IPS-NIHi11 (cell line): ENCODE data around the gene FAAH.
A peak's percentile ranks its signal among the peaks of the same experiment; 100 is the strongest.
"Not testable (repeated sequence)": the region's sequence is repeated elsewhere in the genome, so short reads cannot be mapped to it uniquely, and the experiment has no call there.

ENCODE experiments used
- DNase-seq: peaks from one replicate; pipeline ENCODE4 v3.0.0; 2012; ENCODE audit warnings: mixed read lengths, low spot score

FAAH gene

DNA sequence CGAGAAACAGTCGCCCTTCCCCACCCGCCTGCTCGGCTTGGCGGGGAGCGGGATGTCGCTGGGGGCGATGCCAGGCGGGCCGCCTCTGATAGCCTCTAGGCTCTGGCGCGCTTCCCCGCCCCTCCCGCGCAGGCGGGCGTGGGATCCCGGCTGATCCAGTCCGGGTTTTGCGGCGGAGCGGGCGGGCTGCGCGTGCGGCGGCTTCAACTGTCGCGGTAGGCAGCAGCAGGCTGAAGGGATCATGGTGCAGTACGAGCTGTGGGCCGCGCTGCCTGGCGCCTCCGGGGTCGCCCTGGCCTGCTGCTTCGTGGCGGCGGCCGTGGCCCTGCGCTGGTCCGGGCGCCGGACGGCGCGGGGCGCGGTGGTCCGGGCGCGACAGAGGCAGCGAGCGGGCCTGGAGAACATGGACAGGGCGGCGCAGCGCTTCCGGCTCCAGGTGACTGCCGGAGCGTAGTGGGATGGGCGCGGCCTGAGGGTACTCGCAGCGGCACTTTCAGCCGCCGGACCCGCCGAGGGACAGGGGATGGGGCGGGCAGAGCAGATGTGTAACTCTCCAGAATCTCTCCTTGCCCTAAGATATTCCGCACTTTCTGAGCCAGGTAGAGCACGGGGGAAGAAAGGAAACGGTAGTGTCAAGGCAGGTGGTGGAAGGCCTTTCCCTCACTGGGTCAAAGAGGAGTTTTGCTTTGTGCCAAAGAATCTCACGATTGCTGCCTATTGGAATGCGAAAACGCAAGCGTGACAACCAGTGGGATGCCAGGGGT, at the start of gene FAAH:
TSS of gene FAAH (plus strand) at position 210 of the 764 bp plus-strand sequence. CDS start at position 242, 32 bp downstream.
- DNase-seq: peak; percentile 91

GRCh38 chr1:46344481-46344880, 49.6 kb upstream of the FAAH start:
- no peak for DNase-seq

DNA sequence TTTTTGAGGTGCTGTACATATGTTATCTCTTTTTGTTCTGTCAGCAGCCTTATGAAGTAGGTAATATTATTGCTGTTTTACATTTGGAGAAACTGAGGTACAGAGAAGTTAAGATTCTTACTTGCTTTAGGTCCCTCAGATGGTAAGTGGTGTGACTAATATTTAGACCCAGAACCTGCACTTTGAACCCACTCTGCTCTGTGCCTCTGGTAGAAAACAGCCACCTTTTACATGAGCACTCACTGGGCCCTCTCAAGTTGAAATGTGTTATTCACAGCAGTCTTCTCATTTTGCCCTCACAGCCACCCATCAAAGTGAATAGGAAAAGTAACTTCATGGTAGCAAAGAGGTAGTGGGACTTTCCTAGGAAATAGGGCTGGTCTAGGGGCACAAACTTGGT, 48.8 kb upstream of the FAAH start:
- no peak for DNase-seq

- no peak for DNase-seq
Measured at GRCh38 chr1:46352363-46352762, 41.8 kb upstream of the FAAH start.

DNA sequence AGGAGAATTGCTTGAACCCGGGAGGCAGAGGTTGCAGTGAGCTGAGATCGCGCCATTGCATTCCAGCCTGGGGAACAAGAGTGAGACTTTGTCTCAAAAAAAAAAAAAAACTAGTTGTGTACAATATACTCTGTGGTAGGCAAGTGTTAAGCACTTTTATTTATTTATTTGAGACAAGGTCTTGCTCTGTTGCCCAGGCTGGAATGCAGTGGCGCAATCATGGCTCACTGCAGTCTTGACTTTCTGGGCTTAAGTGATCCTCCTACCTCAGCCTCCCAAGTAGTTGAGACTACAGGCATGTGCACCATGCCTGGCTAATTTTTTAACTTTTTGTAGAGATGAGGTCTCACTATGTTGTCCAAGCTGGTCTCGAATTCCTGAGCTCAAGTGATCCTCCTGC, 38.2 kb upstream of the FAAH start:
- DNase-seq: not testable (repeated sequence)

- no peak for DNase-seq
Measured at GRCh38 chr1:46362158-46362557, 32.0 kb upstream of the FAAH start.

- DNase-seq: no peak
Measured at GRCh38 chr1:46363121-46363520, 31.0 kb upstream of the FAAH start.

- no peak for DNase-seq
Measured at GRCh38 chr1:46364612-46365011, 29.5 kb upstream of the FAAH start.

DNA sequence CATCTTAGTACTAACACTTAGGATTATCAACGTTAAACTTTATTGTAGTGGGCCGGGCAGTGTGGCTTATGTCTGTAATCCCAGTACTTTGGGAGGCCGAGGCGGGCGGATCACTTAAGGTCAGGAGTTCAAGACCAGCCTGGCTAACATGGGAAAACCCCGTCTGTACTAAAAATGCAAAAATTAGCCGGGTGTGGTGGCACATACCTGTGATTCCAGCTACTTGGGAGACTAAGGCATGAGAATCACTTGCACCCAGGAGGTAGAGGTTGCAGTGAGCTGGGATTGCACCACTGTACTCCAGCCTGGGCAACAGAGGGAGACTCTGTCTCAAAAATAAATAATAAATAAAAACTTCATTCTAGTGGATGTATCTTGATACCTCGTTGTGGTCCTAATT, 28.3 kb upstream of the FAAH start:
- not testable (repeated sequence) for DNase-seq

DNA sequence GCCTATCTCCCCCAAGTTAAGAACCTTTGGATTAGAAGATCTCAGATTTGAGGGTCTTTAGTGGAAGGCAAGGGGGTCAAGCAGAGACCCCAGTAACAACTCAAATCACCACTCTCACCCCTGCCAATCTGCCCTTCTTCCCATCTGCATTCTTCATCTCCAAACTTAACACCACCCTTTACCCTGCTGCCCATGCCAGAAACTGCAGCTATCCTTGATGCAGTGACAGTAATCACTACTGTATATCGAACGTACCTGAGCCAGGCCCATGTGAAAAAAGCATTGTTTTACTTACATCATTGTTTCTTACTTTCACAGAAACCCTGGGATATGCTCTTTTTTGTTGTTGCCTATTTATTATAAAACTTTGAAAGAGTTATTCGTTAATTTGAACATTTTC, 27.0 kb upstream of the FAAH start:
- no peak for DNase-seq

GRCh38 chr1:46367701-46368100, 26.4 kb upstream of the FAAH start:
- not testable (repeated sequence) for DNase-seq

DNA sequence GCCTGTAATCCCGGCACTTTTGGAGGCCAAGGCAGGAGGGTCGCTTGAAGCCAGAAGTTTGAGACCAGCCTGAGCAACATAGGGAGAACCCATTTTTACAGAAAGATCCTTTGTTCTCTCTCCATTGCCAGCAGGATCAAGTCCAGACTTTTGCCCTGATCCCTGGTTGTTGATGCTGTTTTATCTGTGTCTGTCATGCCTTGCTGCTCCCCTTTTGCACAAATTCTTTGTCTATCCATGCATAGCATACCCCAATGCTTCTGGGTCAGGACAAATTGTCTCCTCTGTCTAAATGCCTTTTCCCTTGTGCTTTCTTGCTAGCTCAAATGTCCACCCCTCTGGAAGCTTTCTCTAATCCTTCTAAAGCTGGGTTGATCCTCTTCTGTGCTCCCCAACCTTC, 25.3 kb upstream of the FAAH start:
- no peak for DNase-seq

DNA sequence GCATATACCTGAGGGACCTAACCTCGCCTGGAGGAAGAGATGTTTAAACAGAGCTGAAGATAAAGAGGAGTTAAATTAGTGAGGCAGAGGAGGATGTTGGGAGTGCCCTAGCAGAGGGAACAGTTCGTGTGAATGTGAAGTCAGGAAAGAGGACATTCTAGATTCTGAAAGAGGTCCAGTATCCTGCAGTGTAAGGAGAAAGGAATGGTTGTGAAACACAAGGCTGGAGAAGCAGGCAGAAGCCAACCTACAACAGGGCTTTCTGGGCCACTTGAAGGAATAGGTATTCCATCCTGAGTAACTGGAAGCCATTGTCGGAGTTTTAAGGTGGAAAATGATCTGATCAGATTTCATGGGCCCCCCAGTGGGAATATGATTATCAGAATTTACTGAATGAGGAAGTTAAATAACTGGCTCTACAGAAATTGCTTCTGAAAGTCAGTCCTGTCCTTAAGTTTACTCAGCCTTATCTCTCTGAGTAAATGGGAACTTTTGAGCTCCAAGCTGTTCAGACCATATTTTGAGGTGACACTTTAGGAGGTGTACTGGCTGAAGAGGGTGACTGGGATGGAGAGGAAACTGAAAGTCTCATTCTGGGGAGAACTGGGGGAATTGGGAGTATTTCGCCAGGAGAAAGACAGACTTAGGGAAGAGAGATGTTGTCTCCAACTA, 24.4 kb upstream of the FAAH start:
- DNase-seq: no peak

DNA sequence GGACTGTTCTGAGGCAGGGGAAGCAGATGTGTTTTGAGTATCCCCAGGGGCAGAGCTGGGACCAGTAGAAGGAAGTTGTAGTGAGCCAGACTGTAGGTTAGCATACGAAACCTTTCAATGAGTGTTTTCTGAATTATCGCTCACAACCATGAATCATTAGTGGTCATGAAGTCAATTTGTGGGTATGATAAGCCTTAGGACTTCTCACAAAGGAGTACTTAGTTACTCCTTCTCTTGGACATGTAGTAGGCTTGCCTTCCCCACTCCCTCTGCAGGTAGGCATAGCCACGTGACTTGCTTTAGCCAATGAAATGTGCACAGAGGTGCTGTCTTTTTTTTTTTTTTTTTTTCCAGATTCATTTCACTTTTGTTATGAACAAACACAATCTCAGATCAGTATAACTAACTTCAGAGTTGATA, 23.9 kb upstream of the FAAH start:
- DNase-seq: peak; percentile 28

GRCh38 chr1:46372431-46372830, 21.7 kb upstream of the FAAH start:
- DNase-seq: no peak

- DNase-seq: no peak
Measured at GRCh38 chr1:46379996-46380395, 14.1 kb upstream of the FAAH start.

- DNase-seq: no peak
Measured at GRCh38 chr1:46380508-46380907, 13.6 kb upstream of the FAAH start.

DNA sequence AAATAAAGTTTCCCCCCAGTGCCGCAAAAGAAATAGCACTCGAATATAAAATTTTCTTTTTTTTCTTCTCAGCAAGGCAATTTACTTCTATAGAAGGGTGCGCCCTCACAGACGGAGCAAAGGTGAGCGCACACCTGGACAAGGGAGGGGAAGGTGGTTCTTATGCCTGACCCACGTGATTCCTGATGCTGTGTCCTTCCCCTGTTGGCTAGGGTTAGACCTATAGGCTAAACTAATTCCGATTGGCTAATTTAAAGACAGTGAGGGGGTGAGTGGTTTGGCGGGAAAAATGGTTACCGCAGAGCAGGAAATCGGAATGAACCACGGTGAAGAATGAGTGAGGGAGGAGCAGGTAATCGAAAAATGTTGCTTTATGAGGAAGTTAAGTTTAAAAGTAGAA, 607 bp upstream of the FAAH start:
- DNase-seq: no peak

- no peak for DNase-seq
Measured at GRCh38 chr1:46394872-46395465, 852 bp downstream of the FAAH start.

- DNase-seq: no peak
Measured at GRCh38 chr1:46396441-46397398, 2.6 kb downstream of the FAAH start.

GRCh38 chr1:46399307-46399706, 5.2 kb downstream of the FAAH start:
- no peak for DNase-seq

DNA sequence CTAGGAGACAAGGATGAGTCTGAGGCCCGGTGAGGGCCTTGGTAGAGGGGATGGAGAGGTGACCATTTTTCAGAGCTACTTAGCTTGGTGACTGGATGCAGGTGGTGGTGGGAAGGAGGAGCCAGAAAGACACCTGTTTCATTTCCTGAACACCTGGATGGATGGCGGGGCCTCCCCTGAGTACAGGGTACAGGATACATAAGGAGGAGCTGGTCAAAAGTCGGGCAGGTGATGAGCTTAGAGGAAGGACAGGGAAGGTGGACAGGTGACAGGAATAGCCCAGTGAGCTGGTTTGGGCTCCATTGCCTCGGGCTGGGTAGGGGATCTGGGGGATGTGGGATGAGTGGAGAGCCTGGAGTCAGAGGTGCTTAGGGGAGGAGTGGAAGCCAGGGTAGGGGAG, 6.3 kb downstream of the FAAH start:
- DNase-seq: no peak
